T-helper 1 cell treated with Interleukin-12 subunit alpha and Interleukin-12 subunit beta and Interleukin-4 antibody, amounts not matched to agents 30 μg/mL and 1 μg/mL, for 36 hours (primary cell): ENCODE data around the gene HIVEP3.

ENCODE experiments used
- H3K27ac Mint-ChIP-seq: one replicate; pipeline ENCODE4 v1.8.0; 2021; ENCODE audit warnings: mild to moderate bottlenecking, mixed read lengths
- H3K27me3 Mint-ChIP-seq: one replicate; pipeline ENCODE4 v1.8.0; 2021; ENCODE audit warnings: low read depth, mixed read lengths
- H3K36me3 Mint-ChIP-seq: one replicate; pipeline ENCODE4 v1.8.0; 2021; ENCODE audit warnings: low read depth, mixed read lengths
- H3K4me1 Mint-ChIP-seq: one replicate; pipeline ENCODE4 v1.8.0; 2021; ENCODE audit warnings: low read depth, mixed read lengths
- H3K4me3 Mint-ChIP-seq: one replicate; pipeline ENCODE4 v1.8.0; 2021; ENCODE audit warnings: mild to moderate bottlenecking, moderate library complexity, mixed read lengths
- H3K9me3 Mint-ChIP-seq: one replicate; pipeline ENCODE4 v1.8.0; 2021; ENCODE audit warnings: mixed read lengths

The HIVEP3 gene

GRCh38 chr1:41715441-41716095, 203.2 kb downstream of the HIVEP3 start:
- H3K4me3 Mint-ChIP-seq: no peak overlapping the region
- no peak overlapping the region for H3K27ac Mint-ChIP-seq

GRCh38 chr1:41714638-41715389, 203.9 kb downstream of the HIVEP3 start:
- no peaks in the 10 kb centered on the region for H3K9me3 Mint-ChIP-seq
- H3K27me3 Mint-ChIP-seq: no peaks in the 10 kb centered on the region
- H3K36me3 Mint-ChIP-seq: no peaks in the 10 kb centered on the region
- H3K4me3 Mint-ChIP-seq: no peak overlapping the region
- H3K4me1 Mint-ChIP-seq: peaks cover 26% of the 10 kb centered on the region
- no peak overlapping the region for H3K27ac Mint-ChIP-seq

More at GRCh38 chr1:41715441-41716095, 203.2 kb downstream of the HIVEP3 start:
- Mint-ChIP-seq H3K9me3 (no peaks in the 10 kb centered on the region), H3K27me3 (no peaks in the 10 kb centered on the region), H3K36me3 (no peaks in the 10 kb centered on the region), H3K4me1 (peaks cover 25% of the 10 kb centered on the region)

- Mint-ChIP-seq H3K27me3 (no peaks in the 10 kb centered on the region), H3K4me1 (peaks cover 30% of the 10 kb centered on the region), H3K36me3 (no peaks in the 10 kb centered on the region), H3K27ac (no peak overlapping the region), H3K4me3 (no peak overlapping the region), H3K9me3 (no peaks in the 10 kb centered on the region)
Measured at GRCh38 chr1:41713557-41714327, 205.0 kb downstream of the HIVEP3 start.

GRCh38 chr1:41713141-41713540, 205.6 kb downstream of the HIVEP3 start:
- H3K36me3 Mint-ChIP-seq: peaks cover 5% of the 10 kb centered on the region
- peaks cover 34% of the 10 kb centered on the region for H3K4me1 Mint-ChIP-seq
- H3K4me3 Mint-ChIP-seq: no peak overlapping the region
- no peaks in the 10 kb centered on the region for H3K27me3 Mint-ChIP-seq
- no peak overlapping the region for H3K27ac Mint-ChIP-seq
- no peaks in the 10 kb centered on the region for H3K9me3 Mint-ChIP-seq

- H3K9me3 Mint-ChIP-seq: no peaks in the 10 kb centered on the region
- peaks cover 36% of the 10 kb centered on the region for H3K4me1 Mint-ChIP-seq
- no peak overlapping the region for H3K4me3 Mint-ChIP-seq
- H3K36me3 Mint-ChIP-seq: peaks cover 5% of the 10 kb centered on the region
- H3K27me3 Mint-ChIP-seq: no peaks in the 10 kb centered on the region
- H3K27ac Mint-ChIP-seq: no peak overlapping the region
Measured at GRCh38 chr1:41712695-41713094, 206.0 kb downstream of the HIVEP3 start.

- Mint-ChIP-seq H3K27ac (no peak overlapping the region), H3K4me1 (peaks cover 36% of the 10 kb centered on the region), H3K27me3 (no peaks in the 10 kb centered on the region), H3K36me3 (peaks cover 5% of the 10 kb centered on the region), H3K9me3 (no peaks in the 10 kb centered on the region), H3K4me3 (no peak overlapping the region)
Measured at GRCh38 chr1:41712081-41712480, 206.6 kb downstream of the HIVEP3 start.

- no peaks in the 10 kb centered on the region for H3K9me3 Mint-ChIP-seq
Measured at GRCh38 chr1:41711581-41711980, 207.1 kb downstream of the HIVEP3 start.

GRCh38 chr1:41710980-41711379, 207.7 kb downstream of the HIVEP3 start:
- no peaks in the 10 kb centered on the region for H3K9me3 Mint-ChIP-seq
- no peak overlapping the region for H3K27ac Mint-ChIP-seq
- peaks cover 31% of the 10 kb centered on the region for H3K4me1 Mint-ChIP-seq
- no peaks in the 10 kb centered on the region for H3K27me3 Mint-ChIP-seq
- no peak overlapping the region for H3K4me3 Mint-ChIP-seq
- H3K36me3 Mint-ChIP-seq: peaks cover 7% of the 10 kb centered on the region

More at GRCh38 chr1:41711581-41711980, 207.1 kb downstream of the HIVEP3 start:
- H3K27me3 Mint-ChIP-seq: no peaks in the 10 kb centered on the region
- H3K36me3 Mint-ChIP-seq: peaks cover 7% of the 10 kb centered on the region
- H3K27ac Mint-ChIP-seq: no peak overlapping the region
- H3K4me3 Mint-ChIP-seq: no peak overlapping the region
- peaks cover 34% of the 10 kb centered on the region for H3K4me1 Mint-ChIP-seq

GRCh38 chr1:41709873-41710272, 208.8 kb downstream of the HIVEP3 start:
- H3K27ac Mint-ChIP-seq: no peak overlapping the region
- H3K9me3 Mint-ChIP-seq: no peaks in the 10 kb centered on the region
- peaks cover 7% of the 10 kb centered on the region for H3K36me3 Mint-ChIP-seq
- no peaks in the 10 kb centered on the region for H3K27me3 Mint-ChIP-seq
- H3K4me3 Mint-ChIP-seq: no peak overlapping the region
- peaks cover 27% of the 10 kb centered on the region for H3K4me1 Mint-ChIP-seq

GRCh38 chr1:41709331-41709730, 209.4 kb downstream of the HIVEP3 start:
- Mint-ChIP-seq H3K9me3 (no peaks in the 10 kb centered on the region), H3K27ac (no peak overlapping the region), H3K27me3 (no peaks in the 10 kb centered on the region), H3K36me3 (peaks cover 7% of the 10 kb centered on the region), H3K4me1 (peaks cover 27% of the 10 kb centered on the region), H3K4me3 (no peak overlapping the region)

- peaks cover 24% of the 10 kb centered on the region for H3K4me1 Mint-ChIP-seq
- no peak overlapping the region for H3K4me3 Mint-ChIP-seq
- H3K27me3 Mint-ChIP-seq: no peaks in the 10 kb centered on the region
- H3K27ac Mint-ChIP-seq: no peak overlapping the region
- no peaks in the 10 kb centered on the region for H3K9me3 Mint-ChIP-seq
- peaks cover 7% of the 10 kb centered on the region for H3K36me3 Mint-ChIP-seq
Measured at GRCh38 chr1:41708332-41708731, 210.4 kb downstream of the HIVEP3 start.

- peaks cover 24% of the 10 kb centered on the region for H3K4me1 Mint-ChIP-seq
- H3K9me3 Mint-ChIP-seq: no peaks in the 10 kb centered on the region
- no peak overlapping the region for H3K4me3 Mint-ChIP-seq
- no peaks in the 10 kb centered on the region for H3K27me3 Mint-ChIP-seq
- no peak overlapping the region for H3K27ac Mint-ChIP-seq
- H3K36me3 Mint-ChIP-seq: peaks cover 9% of the 10 kb centered on the region
Measured at GRCh38 chr1:41707793-41708192, 210.9 kb downstream of the HIVEP3 start.

- H3K27me3 Mint-ChIP-seq: no peaks in the 10 kb centered on the region
- peaks cover 24% of the 10 kb centered on the region for H3K4me1 Mint-ChIP-seq
- no peak overlapping the region for H3K4me3 Mint-ChIP-seq
- no peak overlapping the region for H3K27ac Mint-ChIP-seq
- H3K36me3 Mint-ChIP-seq: peaks cover 9% of the 10 kb centered on the region
- no peaks in the 10 kb centered on the region for H3K9me3 Mint-ChIP-seq
Measured at GRCh38 chr1:41705798-41706197, 212.9 kb downstream of the HIVEP3 start.

GRCh38 chr1:41704196-41704595, 214.5 kb downstream of the HIVEP3 start:
- H3K27ac Mint-ChIP-seq: no peak overlapping the region
- peaks cover 21% of the 10 kb centered on the region for H3K4me1 Mint-ChIP-seq
- H3K27me3 Mint-ChIP-seq: no peaks in the 10 kb centered on the region
- H3K4me3 Mint-ChIP-seq: no peak overlapping the region
- no peaks in the 10 kb centered on the region for H3K9me3 Mint-ChIP-seq
- peaks cover 9% of the 10 kb centered on the region for H3K36me3 Mint-ChIP-seq
